B cell (primary cell): ENCODE data around the gene FEZ2. TPM values are rescaled to one million over a fixed set of nuclear protein-coding genes. Genes with fewer than 3 reads are reported as not detected.

Experiments used
- ATAC-seq: fragments of 200-7000 bp; cut with Tn5 transposase; one replicate; pipeline ENCODE4 v1.10.0; 2021; ENCODE audit warnings: low read depth, mild to moderate bottlenecking, moderate number of reproducible peaks, moderate library complexity
- CTCF ChIA-PET: fragments of 350-600 bp; sonication (Branson Sonifier 250); formaldehyde crosslinking; loops from one replicate; lab custom pipeline; 2021; ENCODE audit warnings: antibody characterized with exemption, inconsistent platforms; lab: Charles Lee
- POLR2A ChIA-PET: fragments of 350-600 bp; sonication (Branson Sonifier 250); formaldehyde crosslinking; loops from one replicate; lab custom pipeline; 2021; ENCODE audit warnings: antibody characterized with exemption; lab: Charles Lee
- DNase-seq: peaks from one replicate; pipeline ENCODE4 v3.0.0; 2013
- H2AFZ ChIP-seq: 2 replicates; pipeline ENCODE4 v1.6.1; 2012; ENCODE audit warnings: mild to moderate bottlenecking, low read depth, low read length; ENCODE audit not compliant: insufficient read depth, poor library complexity, severe bottlenecking
- H3K27ac ChIP-seq, 2 donors: 1 replicate in 1 of 2; 2 replicates in 1 of 2; pipeline ENCODE4 v1.5.1; 2012 to 2013; ENCODE audit warnings: low read length in 2 of 2, mild to moderate bottlenecking in 2 of 2, moderate library complexity in 1 of 2
- H3K27me3 ChIP-seq, 4 experiments: fragments of 200-600 bp in 1 of 4; sonication (generic) in 1 of 4; replicated peaks in 1 of 4; 1 replicate in 2 of 4; 2 replicates in 2 of 4; pipeline versions ENCODE4 v1.6.1 to v1.7.0; 2013 to 2016; ENCODE audit warnings: low read length in 3 of 4, mild to moderate bottlenecking in 2 of 4, mixed read lengths in 1 of 4, moderate library complexity in 1 of 4; ENCODE audit not compliant: insufficient read depth in 4 of 4, control insufficient read depth in 3 of 4; ENCODE audit errors: control extremely low read depth in 1 of 4
- H3K36me3 ChIP-seq, 2 experiments: replicated peaks in 1 of 2; 1 replicate in 1 of 2; 2 replicates in 1 of 2; pipeline versions ENCODE4 v1.6.1 to v1.7.1; 2013; ENCODE audit warnings: low read length in 1 of 2; ENCODE audit not compliant: insufficient read depth in 2 of 2, control insufficient read depth in 1 of 2; ENCODE audit errors: control extremely low read depth in 1 of 2, extremely low read depth in 1 of 2
- H3K4me1 ChIP-seq, 2 donors: fragments of 200-600 bp in 1 of 2; sonication (generic) in 1 of 2; 1 replicate in 1 of 2; 2 replicates in 1 of 2; pipeline versions ENCODE4 v1.5.1 to v1.6.1; 2013 to 2017; ENCODE audit warnings: low read length in 2 of 2; ENCODE audit not compliant: control insufficient read depth in 2 of 2, insufficient read depth in 2 of 2
- H3K4me2 ChIP-seq: replicated peaks from 2 replicates; pipeline ENCODE3; 2012; ENCODE audit warnings: mild to moderate bottlenecking, low read depth, low read length; ENCODE audit not compliant: poor library complexity, severe bottlenecking
- H3K4me3 ChIP-seq, 5 experiments: fragments of 200-600 bp in 1 of 5; sonication (generic) in 1 of 5; 1 replicate in 3 of 5; 2 replicates in 2 of 5; pipeline versions ENCODE4 v1.5.1 to v1.7.0; 2011 to 2016; ENCODE audit warnings: low read length in 4 of 5, mild to moderate bottlenecking in 4 of 5, low read depth in 2 of 5, control low read depth in 1 of 5, moderate library complexity in 1 of 5; ENCODE audit not compliant: insufficient read depth in 1 of 5; ENCODE audit errors: control extremely low read depth in 1 of 5, extremely low read depth in 1 of 5
- H3K79me2 ChIP-seq: fragments of 200-600 bp; sonication (generic); one replicate; pipeline ENCODE4 v1.6.0; 2016; ENCODE audit warnings: low read length; ENCODE audit not compliant: control insufficient read depth, insufficient read depth
- H3K9ac ChIP-seq: fragments of 200-600 bp; sonication (generic); 2 replicates; pipeline ENCODE4 v1.6.1; 2017; ENCODE audit warnings: mild to moderate bottlenecking, low read length, moderate library complexity
- H3K9me3 ChIP-seq, 3 donors: one replicate each; pipeline versions ENCODE4 v1.6.1 to v1.7.1; 2013; ENCODE audit warnings: low read length in 2 of 3; ENCODE audit not compliant: control insufficient read depth in 2 of 3, insufficient read depth in 1 of 3; ENCODE audit errors: control extremely low read depth in 1 of 3
- H4K20me1 ChIP-seq: 2 replicates; pipeline ENCODE4 v1.6.0; 2012; ENCODE audit warnings: mild to moderate bottlenecking, low read length; ENCODE audit not compliant: insufficient read depth, control insufficient read depth, poor library complexity, severe bottlenecking
- H3K27ac Mint-ChIP-seq: one replicate; pipeline ENCODE4 v1.8.0; 2021; ENCODE audit warnings: mixed read lengths
- H3K27me3 Mint-ChIP-seq: one replicate; pipeline ENCODE4 v1.8.0; 2021; ENCODE audit warnings: mixed read lengths
- H3K4me1 Mint-ChIP-seq: one replicate; pipeline ENCODE4 v1.8.0; 2021; ENCODE audit warnings: mixed read lengths
- H3K4me3 Mint-ChIP-seq: one replicate; pipeline ENCODE4 v1.8.0; 2021; ENCODE audit warnings: mixed read lengths
- H3K9me3 Mint-ChIP-seq: one replicate; pipeline ENCODE4 v1.8.0; 2022; ENCODE audit warnings: mixed read lengths; ENCODE audit not compliant: insufficient read depth
- CTCF ChIP-seq: fragments of 200-600 bp; IDR thresholded peaks from one replicate; pipeline ENCODE4 v1.8.0; 2022; ENCODE audit warnings: antibody characterized with exemption, mild to moderate bottlenecking
- EZH2 ChIP-seq: IDR thresholded peaks from 2 replicates; pipeline ENCODE4 v1.6.1; 2012; ENCODE audit warnings: borderline replicate concordance, low read depth, mild to moderate bottlenecking, moderate library complexity, low read length; ENCODE audit not compliant: insufficient read depth, poor library complexity, severe bottlenecking
- WGBS: methylation state at CpG from one replicate; pipeline ENCODE4 v1.1.5; 2013; ENCODE audit warnings: missing lambda C conversion rate; ENCODE audit not compliant: insufficient coverage; 5-methylcytosine and 5-hydroxymethylcytosine counted together
- intact Hi-C: fragments of 100-400 bp; cut with micrococcal nuclease; formaldehyde crosslinking; loops from one replicate; pipeline ENCODE4 v1.10.0; 2022
- polyA plus RNA-seq: library from polyadenylated mRNA; depleted of rRNA; stranded (reverse); fragments of >200 nt; gene quantifications from 2 replicates; pipeline ENCODE4 v1.2.3, GENCODE V29; 2012
- total RNA-seq, 2 donors: library from RNA; stranded (reverse); fragments of 120-200 nt in 1 of 2; gene quantifications; 1 replicate in 1 of 2; 2 replicates in 1 of 2; pipeline versions ENCODE4 v1.2.3 to v1.2.4, GENCODE V29; 2013 to 2022

FEZ2 gene
- total and polyA plus RNA-seq, 2 donors (not counting 1 experiment from before 2014, with no cell fraction given), result 6.2 to 32.7 TPM

- POLR2A ChIA-PET, result no interaction called here
- Mint-ChIP-seq H3K9me3 (no peaks in the 10 kb centered on the region), H3K4me1 (no peaks in the 10 kb centered on the region), H3K27me3 (no peaks in the 10 kb centered on the region), H3K27ac (no peak overlapping the region), H3K4me3 (no peak overlapping the region)
- H4K20me1 ChIP-seq, result no peaks in the 10 kb centered on the region
- TF ChIP-seq EZH2, result no peak
- no peak overlapping the region for H2AFZ ChIP-seq
- peaks cover 4% of the 10 kb centered on the region for H3K79me2 ChIP-seq
- H3K27me3 ChIP-seq, result no peaks in the 10 kb centered on the region
- no peak overlapping the region for H3K4me3 ChIP-seq
- intact Hi-C loops, result no loop called here
- CTCF ChIA-PET, result no interaction called here
- H3K9ac ChIP-seq, result no peak overlapping the region
- peaks cover 5 to 26% of the 10 kb centered on the region in 2 experiments for H3K36me3 ChIP-seq
- no peak for ATAC-seq
- no peaks in the 10 kb centered on the region for H3K4me1 ChIP-seq
- no peak for DNase-seq
- no peak overlapping the region for H3K4me2 ChIP-seq
- H3K9me3 ChIP-seq, result no peaks in the 10 kb centered on the region
- H3K27ac ChIP-seq, result no peak overlapping the region
- WGBS, result 97% methylated on average over 3 of the region's 8 CpGs
Measured at GRCh38 chr2:36561237-36561944, 36.6 kb downstream of the FEZ2 start.

- Histone ChIP-seq H3K9me3 (no peaks in the 10 kb centered on the region), H3K27ac (no peak overlapping the region), H3K9ac (no peak overlapping the region), H2AFZ (no peak overlapping the region), H3K4me1 (no peaks in the 10 kb centered on the region), H4K20me1 (no peaks in the 10 kb centered on the region), H3K36me3 (peaks cover 4 to 29% of the 10 kb centered on the region in 2 experiments), H3K4me3 (no peak overlapping the region), H3K79me2 (peaks cover 4% of the 10 kb centered on the region), H3K4me2 (no peak overlapping the region), H3K27me3 (no peaks in the 10 kb centered on the region)
- Mint-ChIP-seq H3K27ac (no peak overlapping the region), H3K4me3 (no peak overlapping the region), H3K4me1 (no peaks in the 10 kb centered on the region), H3K9me3 (no peaks in the 10 kb centered on the region), H3K27me3 (no peaks in the 10 kb centered on the region)
- intact Hi-C loops, result no loop called here
- ATAC-seq, result no peak
- 100% methylated on average over 3 of the region's 5 CpGs for WGBS
- no peak for TF ChIP-seq EZH2
- no peak for TF ChIP-seq CTCF
- ChIA-PET CTCF (no interaction called here), POLR2A (no interaction called here)
- no peak for DNase-seq
Measured at GRCh38 chr2:36560726-36561125, 37.2 kb downstream of the FEZ2 start.
